Activated T-helper 1 cell treated with anti-CD3 and anti-CD28 coated beads, Interleukin-12 subunit alpha, Interleukin-12 subunit beta, Interleukin-2, Interleukin-4 antibody, amounts not matched to agents 30 ng/mL and 10 ng/mL and 1 ng/mL, durations not matched to agents 14 hours and 24 hours and 36 hours (primary cell): ENCODE data around the gene DCHS1. TPM values are rescaled to one million over a fixed set of nuclear protein-coding genes. Genes with fewer than 3 reads are reported as not detected.
A peak's percentile ranks its signal among the peaks of the same experiment; 100 is the strongest.

Experiments used
- DNase-seq: peaks from one replicate; pipeline ENCODE4 v3.0.0; 2021; ENCODE audit warnings: low spot score
- H3K27ac Mint-ChIP-seq: one replicate; pipeline ENCODE4 v1.8.0; 2021; ENCODE audit warnings: mild to moderate bottlenecking, mixed read lengths
- H3K27me3 Mint-ChIP-seq: one replicate; pipeline ENCODE4 v1.8.0; 2022; ENCODE audit warnings: mild to moderate bottlenecking, moderate library complexity, mixed read lengths; ENCODE audit not compliant: insufficient read depth
- H3K36me3 Mint-ChIP-seq: one replicate; pipeline ENCODE4 v1.8.0; 2021; ENCODE audit warnings: low read depth, mixed read lengths
- H3K4me1 Mint-ChIP-seq: one replicate; pipeline ENCODE4 v1.8.0; 2021; ENCODE audit warnings: low read depth, mixed read lengths
- H3K4me3 Mint-ChIP-seq: one replicate; pipeline ENCODE4 v1.8.0; 2021; ENCODE audit warnings: mild to moderate bottlenecking, moderate library complexity, mixed read lengths
- H3K9me3 Mint-ChIP-seq: one replicate; pipeline ENCODE4 v1.8.0; 2021; ENCODE audit warnings: mixed read lengths
- intact Hi-C: fragments of 100-400 bp; cut with micrococcal nuclease; formaldehyde crosslinking; loops from one replicate; pipeline ENCODE4 v1.15.1; 2024
- total RNA-seq: library from RNA; stranded (reverse); gene quantifications from 2 replicates; pipeline ENCODE4 v1.2.3, GENCODE V29; 2022

The DCHS1 gene
- total RNA-seq, 1 donor from 2014 or later = 0.39 TPM

DNA sequence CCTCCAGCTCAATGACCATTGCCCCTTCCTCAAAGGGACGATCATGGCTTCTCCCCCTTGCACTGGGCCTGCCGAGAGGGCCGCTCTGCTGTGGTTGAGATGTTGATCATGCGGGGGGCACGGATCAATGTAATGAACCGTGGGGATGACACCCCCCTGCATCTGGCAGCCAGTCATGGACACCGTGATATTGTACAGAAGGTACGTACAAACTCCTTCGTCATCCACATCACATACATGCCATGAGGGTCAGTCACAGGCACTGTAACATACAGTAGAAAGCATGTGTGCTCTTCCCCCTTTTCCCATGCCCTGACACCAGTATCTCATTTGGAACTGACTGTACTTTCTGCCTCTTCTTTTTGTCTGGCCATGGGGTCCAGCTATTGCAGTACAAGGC, 47.6 kb downstream of the DCHS1 start:
- H3K27ac Mint-ChIP-seq = no peak overlapping the region
- no peaks in the 10 kb centered on the region for H3K9me3 Mint-ChIP-seq
- no peak for DNase-seq
- intact Hi-C loops = loop anchor here (10.0 kb wide), 1 partner anchor 1377 kb away; the partner anchor contains the start of gene EIF3F
- peaks cover 34% of the 10 kb centered on the region for H3K36me3 Mint-ChIP-seq
- H3K27me3 Mint-ChIP-seq = no peaks in the 10 kb centered on the region
- no peak overlapping the region for H3K4me3 Mint-ChIP-seq
- peaks cover 46% of the 10 kb centered on the region for H3K4me1 Mint-ChIP-seq

- H3K4me1 Mint-ChIP-seq = peaks cover 46% of the 10 kb centered on the region
- peak overlapping the region; percentile 86 for H3K27ac Mint-ChIP-seq
- H3K9me3 Mint-ChIP-seq = no peaks in the 10 kb centered on the region
Observed at GRCh38 chr11:6607190-6607795, 48.3 kb downstream of the DCHS1 start.

GRCh38 chr11:6606471-6607189, 49.0 kb downstream of the DCHS1 start:
- Mint-ChIP-seq H3K27ac (peak overlapping the region; percentile 84), H3K4me1 (peaks cover 46% of the 10 kb centered on the region), H3K36me3 (peaks cover 38% of the 10 kb centered on the region)

More at GRCh38 chr11:6607190-6607795, 48.3 kb downstream of the DCHS1 start:
- Mint-ChIP-seq H3K36me3 (peaks cover 34% of the 10 kb centered on the region), H3K27me3 (no peaks in the 10 kb centered on the region), H3K4me3 (peak overlapping the region; percentile 56)
- intact Hi-C loops = loop anchor here (1.0 to 10.0 kb wide), 6 partner anchors 12 to 1378 kb away; partner anchors contain the start of genes CAVIN3, EIF3F and TPP1
- no peak for DNase-seq

DNA sequence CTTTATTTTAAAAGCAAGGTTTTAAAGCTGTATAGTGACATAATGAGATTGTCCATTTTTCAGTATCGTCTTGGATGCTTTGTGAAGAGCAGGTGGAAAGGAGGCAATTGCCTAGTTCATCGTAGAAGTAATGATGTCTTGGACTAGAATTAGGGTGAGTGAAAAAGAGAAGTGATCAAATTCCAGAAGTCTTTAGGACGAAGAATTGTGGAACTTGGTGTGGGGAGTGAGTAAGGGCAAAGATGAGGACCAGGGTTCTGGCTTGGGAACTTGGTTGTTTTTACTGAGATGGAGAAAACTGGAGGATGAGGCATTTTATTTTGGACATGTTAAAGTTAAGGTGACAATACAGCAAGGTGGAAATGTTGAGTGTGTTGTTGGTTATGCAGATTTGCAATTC, 50.8 kb downstream of the DCHS1 start:
- DNase-seq = no peak
- Mint-ChIP-seq H3K36me3 (peaks cover 31% of the 10 kb centered on the region), H3K4me3 (no peak overlapping the region), H3K4me1 (peaks cover 30% of the 10 kb centered on the region), H3K27me3 (no peaks in the 10 kb centered on the region), H3K9me3 (no peaks in the 10 kb centered on the region), H3K27ac (no peak overlapping the region)
- intact Hi-C loops = loop anchor here (1.0 to 10.0 kb wide), 2 partner anchors 64 to 1380 kb away; partner anchors contain the start of gene EIF3F

More at GRCh38 chr11:6606471-6607189, 49.0 kb downstream of the DCHS1 start:
- Mint-ChIP-seq H3K27me3 (no peaks in the 10 kb centered on the region), H3K9me3 (no peaks in the 10 kb centered on the region), H3K4me3 (no peak overlapping the region)
- intact Hi-C loops = loop anchor here (1.0 to 10.0 kb wide), 6 partner anchors 13 to 1378 kb away; partner anchors contain the start of genes CAVIN3, EIF3F and TPP1
- peak; percentile 58 for DNase-seq

DNA sequence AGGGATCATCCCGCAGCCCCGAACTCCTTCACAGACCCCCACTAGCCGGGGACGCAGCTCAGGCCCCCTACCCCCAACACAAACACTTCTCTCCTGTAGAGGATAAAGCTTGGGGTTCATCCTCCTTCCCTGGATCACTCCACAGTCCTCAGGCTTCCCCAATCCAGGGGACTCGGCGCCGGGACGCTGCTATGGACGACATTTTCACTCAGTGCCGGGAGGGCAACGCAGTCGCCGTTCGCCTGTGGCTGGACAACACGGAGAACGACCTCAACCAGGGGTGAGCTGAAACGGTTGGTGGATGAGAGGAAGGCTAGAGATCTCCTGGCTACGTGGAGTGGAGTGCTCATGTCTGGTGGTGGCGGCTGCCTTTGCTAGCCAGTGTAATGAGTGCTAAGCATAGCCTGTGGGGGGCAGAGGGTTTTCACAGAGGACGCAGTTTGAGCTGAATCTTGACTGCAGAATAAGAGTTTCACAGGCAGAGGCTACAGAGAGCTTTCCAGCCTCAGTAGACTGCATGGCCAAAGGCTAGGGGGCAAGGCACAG, 51.5 kb downstream of the DCHS1 start:
- Mint-ChIP-seq H3K4me3 (no peak overlapping the region), H3K36me3 (peaks cover 32% of the 10 kb centered on the region), H3K9me3 (no peaks in the 10 kb centered on the region), H3K27ac (no peak overlapping the region), H3K27me3 (no peaks in the 10 kb centered on the region), H3K4me1 (peaks cover 26% of the 10 kb centered on the region)
- DNase-seq = peak; percentile 40
- intact Hi-C loops = loop anchor here (1.0 to 10.0 kb wide), 2 partner anchors 64 to 1381 kb away; partner anchors contain the start of gene EIF3F

- Mint-ChIP-seq H3K27ac (no peak within 1 kb of the TSS), H3K4me3 (no peak within 1 kb of the TSS), H3K36me3 (peaks cover 34% of the 10 kb centered on the region), H3K27me3 (no peaks in the 10 kb centered on the region), H3K4me1 (peaks cover 26% of the 10 kb centered on the region), H3K9me3 (no peaks in the 10 kb centered on the region)
- DNase-seq = peak; percentile 84
- intact Hi-C loops = loop anchor here (1.0 to 10.0 kb wide), 10 partner anchors 9 to 1381 kb away; partner anchors contain the start of genes ARFIP2, EIF3F, MRPL17 and PPFIBP2
Observed at GRCh38 chr11:6603287-6604080, 52.1 kb downstream of the DCHS1 start, which contains the start of the genes ILK and RRP8. Gene ILK (plus strand): TSS chr11:6603774. CDS start chr11:6604272, 498 bp downstream. Gene RRP8 (minus strand): TSS chr11:6603616. CDS start chr11:6603502, 114 bp downstream.

DNA sequence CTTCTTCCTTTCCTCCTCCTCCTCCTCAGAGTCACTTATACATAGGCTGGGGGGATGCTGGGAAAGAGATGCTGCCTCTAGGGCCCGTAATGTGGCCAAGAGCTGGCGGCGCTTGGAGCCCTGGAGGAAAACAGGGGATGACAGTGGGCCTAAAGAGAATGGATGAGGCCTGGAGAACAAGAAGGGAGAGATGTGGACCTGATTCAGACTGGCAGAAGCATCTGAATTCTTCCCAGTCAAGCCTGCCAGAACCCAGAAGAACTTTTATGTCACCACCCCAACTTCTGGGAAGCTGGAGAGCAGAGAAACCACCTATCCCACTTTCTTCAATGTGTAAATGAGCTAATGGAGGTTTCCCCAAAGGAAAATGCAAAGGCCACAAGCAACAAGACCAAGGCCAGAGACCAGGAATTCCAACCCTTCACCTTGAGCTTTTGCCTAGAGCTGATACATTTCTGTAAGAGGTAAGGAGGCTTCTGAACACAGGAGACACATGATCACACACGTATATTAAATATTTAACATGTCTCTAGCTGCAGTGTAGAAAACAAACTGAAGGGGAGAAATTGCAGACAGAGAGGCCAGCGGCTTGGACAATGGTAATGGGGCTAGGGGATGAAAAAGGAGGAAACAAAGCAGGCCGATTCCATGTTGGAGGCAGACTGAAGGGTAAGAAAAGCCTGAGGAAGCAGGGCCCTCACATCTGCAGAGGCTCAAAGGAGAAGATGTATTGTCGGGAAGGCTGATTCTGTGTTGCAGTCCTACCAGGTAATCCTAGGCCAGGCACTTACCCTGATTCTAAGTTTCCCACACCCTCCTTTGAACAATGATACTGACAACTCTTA, 53.3 kb downstream of the DCHS1 start:
- Mint-ChIP-seq H3K4me3 (no peak overlapping the region), H3K4me1 (peaks cover 23% of the 10 kb centered on the region), H3K27ac (peak overlapping the region; percentile 24), H3K27me3 (no peaks in the 10 kb centered on the region), H3K36me3 (peaks cover 35% of the 10 kb centered on the region), H3K9me3 (no peaks in the 10 kb centered on the region)
- intact Hi-C loops = loop anchor here (2.0 to 10.0 kb wide), 3 partner anchors 224 to 1382 kb away; partner anchors contain the start of genes EIF3F and PPFIBP2
- no peak for DNase-seq

- Mint-ChIP-seq H3K9me3 (no peaks in the 10 kb centered on the region), H3K36me3 (peaks cover 35% of the 10 kb centered on the region), H3K27ac (no peak overlapping the region), H3K4me1 (peaks cover 10% of the 10 kb centered on the region), H3K4me3 (no peak overlapping the region), H3K27me3 (no peaks in the 10 kb centered on the region)
- no peak for DNase-seq
- intact Hi-C loops = loop anchor here (10.0 kb wide), 1 partner anchor 1384 kb away; the partner anchor contains the start of gene EIF3F
Observed at GRCh38 chr11:6601041-6601461, 54.6 kb downstream of the DCHS1 start.

GRCh38 chr11:6599881-6600390, 55.7 kb downstream of the DCHS1 start:
- H3K36me3 Mint-ChIP-seq = peaks cover 40% of the 10 kb centered on the region
- H3K27me3 Mint-ChIP-seq = no peaks in the 10 kb centered on the region
- H3K4me3 Mint-ChIP-seq = no peak overlapping the region
- intact Hi-C loops = loop anchor here (10.0 kb wide), 1 partner anchor 1385 kb away; the partner anchor contains the start of gene EIF3F
- no peak for DNase-seq
- H3K27ac Mint-ChIP-seq = no peak overlapping the region
- peaks cover 7% of the 10 kb centered on the region for H3K4me1 Mint-ChIP-seq
- H3K9me3 Mint-ChIP-seq = no peaks in the 10 kb centered on the region

GRCh38 chr11:6599449-6599848, 56.2 kb downstream of the DCHS1 start:
- intact Hi-C loops = no loop called here
- Mint-ChIP-seq H3K4me3 (no peak overlapping the region), H3K36me3 (peaks cover 43% of the 10 kb centered on the region), H3K27ac (no peak overlapping the region), H3K9me3 (no peaks in the 10 kb centered on the region), H3K27me3 (no peaks in the 10 kb centered on the region), H3K4me1 (peaks cover 9% of the 10 kb centered on the region)
- no peak for DNase-seq

DNA sequence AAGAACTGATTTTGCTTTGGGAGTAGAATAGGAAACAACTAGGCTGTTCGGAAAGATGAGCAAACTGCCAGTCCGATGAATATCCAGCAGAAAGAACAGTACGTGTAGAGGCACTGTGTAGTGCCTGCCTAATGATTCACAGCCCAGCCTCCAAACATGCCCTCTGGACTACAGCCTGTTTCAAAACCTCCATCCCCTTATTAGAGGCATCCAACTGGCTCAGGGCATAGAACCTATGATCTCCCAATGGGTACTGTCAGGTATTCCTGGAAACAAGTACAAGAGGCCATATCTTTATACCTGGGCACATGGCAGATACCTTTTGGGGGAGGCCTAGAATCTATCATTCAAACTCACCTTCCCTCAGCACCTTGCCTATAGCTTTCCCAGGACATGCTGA, 57.1 kb downstream of the DCHS1 start:
- Mint-ChIP-seq H3K27me3 (no peaks in the 10 kb centered on the region), H3K27ac (no peak overlapping the region), H3K4me1 (peaks cover 18% of the 10 kb centered on the region), H3K4me3 (no peak overlapping the region), H3K36me3 (peaks cover 52% of the 10 kb centered on the region), H3K9me3 (no peaks in the 10 kb centered on the region)
- intact Hi-C loops = no loop called here
- DNase-seq = no peak
